Neuronal stem cell (in vitro differentiated cells): ENCODE data around the gene RAB21.
A peak's percentile ranks its signal among the peaks of the same experiment; 100 is the strongest.

Experiments
- DNase-seq: peaks from one replicate; pipeline ENCODE4 v3.0.0-alpha.2; 2013; ENCODE audit warnings: low spot score
- H2AFZ ChIP-seq: one replicate; pipeline ENCODE4 v1.6.1; 2013; ENCODE audit warnings: mild to moderate bottlenecking, low read length, inconsistent platforms
- H2AK5ac ChIP-seq: 2 replicates; pipeline ENCODE4 v1.6.1; 2013; ENCODE audit warnings: low read depth, mild to moderate bottlenecking, inconsistent platforms, low read length, moderate library complexity, mixed read lengths
- H2BK120ac ChIP-seq: 2 replicates; pipeline ENCODE4 v1.6.1; 2013; ENCODE audit warnings: low read depth, mild to moderate bottlenecking, inconsistent platforms, low read length, moderate library complexity, mixed read lengths
- H2BK12ac ChIP-seq: one replicate; pipeline ENCODE4 v1.6.1; 2013; ENCODE audit warnings: low read length, inconsistent platforms
- H2BK15ac ChIP-seq: 2 replicates; pipeline ENCODE4 v1.6.1; 2013; ENCODE audit warnings: mild to moderate bottlenecking, low read length, inconsistent platforms, mixed read lengths
- H2BK5ac ChIP-seq: one replicate; pipeline ENCODE4 v1.6.1; 2013; ENCODE audit warnings: inconsistent platforms, mild to moderate bottlenecking, low read length, moderate library complexity
- H3K14ac ChIP-seq: one replicate; pipeline ENCODE4 v1.6.1; 2013; ENCODE audit warnings: low read length, inconsistent platforms
- H3K18ac ChIP-seq: 2 replicates; pipeline ENCODE4 v1.6.1; 2013; ENCODE audit warnings: low read length, inconsistent platforms
- H3K23ac ChIP-seq: 2 replicates; pipeline ENCODE4 v1.6.1; 2013; ENCODE audit warnings: low read depth, mild to moderate bottlenecking, mixed read lengths, low read length, inconsistent platforms; ENCODE audit not compliant: poor library complexity
- H3K27ac ChIP-seq: replicated peaks from 3 replicates; pipeline ENCODE4 v1.5.1; 2013; ENCODE audit warnings: low read length, inconsistent platforms
- H3K27me3 ChIP-seq, 3 experiments: 2 replicates each; pipeline ENCODE4 v1.6.1; 2013; ENCODE audit warnings: low read length in 3 of 3, mild to moderate bottlenecking in 2 of 3, inconsistent platforms in 1 of 3, low read depth in 1 of 3, mixed read lengths in 1 of 3, moderate library complexity in 1 of 3; ENCODE audit not compliant: control insufficient read depth in 3 of 3, insufficient read depth in 3 of 3
- H3K36me3 ChIP-seq, 2 donors: replicated peaks in 1 of 2; 2 replicates each; pipeline ENCODE4 v1.6.1; 2013; ENCODE audit warnings: low read length in 2 of 2; ENCODE audit not compliant: control insufficient read depth in 2 of 2, insufficient read depth in 2 of 2
- H3K4ac ChIP-seq: 2 replicates; pipeline ENCODE4 v1.6.1; 2013; ENCODE audit warnings: inconsistent platforms, mild to moderate bottlenecking, low read length, moderate library complexity
- H3K4me1 ChIP-seq, 2 donors: 1 replicate in 1 of 2; 2 replicates in 1 of 2; pipeline ENCODE4 v1.6.1; 2013; ENCODE audit warnings: low read length in 2 of 2, low read depth in 1 of 2; ENCODE audit not compliant: control insufficient read depth in 2 of 2, insufficient read depth in 1 of 2
- H3K4me2 ChIP-seq: one replicate; pipeline ENCODE4 v1.6.1; 2013; ENCODE audit warnings: mild to moderate bottlenecking, low read length, inconsistent platforms; ENCODE audit not compliant: insufficient read depth, poor library complexity, severe bottlenecking
- H3K4me3 ChIP-seq, 2 donors: 2 replicates each; pipeline ENCODE4 v1.5.1; 2013; ENCODE audit warnings: low read length in 2 of 2, mild to moderate bottlenecking in 2 of 2, inconsistent platforms in 1 of 2, moderate library complexity in 1 of 2
- H3K79me1 ChIP-seq: one replicate; pipeline ENCODE4 v1.6.1; 2013; ENCODE audit warnings: low read depth, mild to moderate bottlenecking, inconsistent platforms, low read length, moderate library complexity
- H3K9ac ChIP-seq: one replicate; pipeline ENCODE4 v1.6.1; 2013; ENCODE audit warnings: mild to moderate bottlenecking, low read depth, low read length, inconsistent platforms; ENCODE audit not compliant: poor library complexity
- H3K9me3 ChIP-seq, 2 donors: replicated peaks in 1 of 2; 2 replicates each; pipeline versions ENCODE3 to v1.6.1; 2013; ENCODE audit warnings: low read length in 2 of 2, mild to moderate bottlenecking in 2 of 2, inconsistent platforms in 1 of 2, low read depth in 1 of 2, mixed read lengths in 1 of 2, moderate library complexity in 1 of 2; ENCODE audit not compliant: control insufficient read depth in 2 of 2, insufficient read depth in 1 of 2
- H4K8ac ChIP-seq: one replicate; pipeline ENCODE4 v1.6.1; 2013; ENCODE audit warnings: low read depth, mild to moderate bottlenecking, inconsistent platforms, low read length, moderate library complexity
- H4K91ac ChIP-seq: one replicate; pipeline ENCODE4 v1.6.1; 2013; ENCODE audit warnings: low read length, low read depth, mild to moderate bottlenecking, inconsistent platforms; ENCODE audit not compliant: poor library complexity
- WGBS, 2 donors: extraction: QIAGEN DNeasy Blood & Tissue Kit; methylation state at CpG; one replicate each; pipeline ENCODE4 v1.1.7; 2013; ENCODE audit warnings: missing lambda C conversion rate in 2 of 2, mixed read lengths in 1 of 2; ENCODE audit not compliant: insufficient read length in 2 of 2, insufficient replicate concordance in 1 of 2; ENCODE audit errors: extremely low coverage in 2 of 2; 5-methylcytosine and 5-hydroxymethylcytosine counted together

RAB21 gene

GRCh38 chr12:71828813-71829212, 74.2 kb downstream of the RAB21 start:
- no peak for DNase-seq
- Histone ChIP-seq H2AK5ac (no peak overlapping the region), H3K79me1 (no peaks in the 10 kb centered on the region), H2BK5ac (no peak overlapping the region), H3K4me3 (no peak overlapping the region), H3K36me3 (no peaks in the 10 kb centered on the region), H3K4me1 (no peaks in the 10 kb centered on the region), H3K23ac (no peak overlapping the region), H3K9ac (no peak overlapping the region), H2BK12ac (no peak overlapping the region), H2BK15ac (no peak overlapping the region), H3K4ac (no peak overlapping the region), H2AFZ (no peak overlapping the region), H3K9me3 (no peaks in the 10 kb centered on the region), H3K27me3 (no peaks in the 10 kb centered on the region), H3K4me2 (no peak overlapping the region), H3K18ac (no peak overlapping the region), H3K27ac (no peak overlapping the region), H4K91ac (no peak overlapping the region), H2BK120ac (no peak overlapping the region), H3K14ac (no peak overlapping the region), H4K8ac (no peak overlapping the region)
- WGBS, 2 donors = no CpG with 5 or more reads among the region's 2 CpGs

GRCh38 chr12:71837356-71837755, 82.7 kb downstream of the RAB21 start:
- peak overlapping the region; percentile 7 for H2AFZ ChIP-seq
- no peak overlapping the region for H2BK5ac ChIP-seq
- H3K23ac ChIP-seq = no peak overlapping the region
- H3K36me3 ChIP-seq = peaks cover 0 to 11% of the 10 kb centered on the region in 2 donors
- no peak for DNase-seq
- WGBS, 2 donors = no CpG with 5 or more reads among the region's 5 CpGs
- H2BK120ac ChIP-seq = no peak overlapping the region
- H3K4me2 ChIP-seq = no peak overlapping the region
- H3K18ac ChIP-seq = no peak overlapping the region
- no peak overlapping the region for H3K4ac ChIP-seq
- H3K27ac ChIP-seq = no peak overlapping the region
- H3K9ac ChIP-seq = no peak overlapping the region
- H3K4me1 ChIP-seq = peaks cover 4 to 7% of the 10 kb centered on the region in 2 donors
- no peak overlapping the region for H2BK12ac ChIP-seq
- no peak overlapping the region for H2AK5ac ChIP-seq
- no peak overlapping the region for H4K8ac ChIP-seq
- no peak overlapping the region for H3K4me3 ChIP-seq
- no peaks in the 10 kb centered on the region for H3K79me1 ChIP-seq
- no peak overlapping the region for H2BK15ac ChIP-seq
- no peak overlapping the region for H4K91ac ChIP-seq
- no peak overlapping the region for H3K14ac ChIP-seq
- H3K9me3 ChIP-seq = no peaks in the 10 kb centered on the region
- H3K27me3 ChIP-seq = no peaks in the 10 kb centered on the region

GRCh38 chr12:71838231-71838630, 83.6 kb downstream of the RAB21 start:
- no peak overlapping the region for H3K14ac ChIP-seq
- no peak overlapping the region for H3K4me3 ChIP-seq
- peaks cover 4 to 7% of the 10 kb centered on the region in 2 donors for H3K4me1 ChIP-seq
- no peaks in the 10 kb centered on the region for H3K9me3 ChIP-seq
- H3K23ac ChIP-seq = no peak overlapping the region
- H3K9ac ChIP-seq = no peak overlapping the region
- H3K27me3 ChIP-seq = no peaks in the 10 kb centered on the region
- no peak overlapping the region for H3K4me2 ChIP-seq
- H2BK12ac ChIP-seq = no peak overlapping the region
- no peak overlapping the region for H3K27ac ChIP-seq
- H2BK15ac ChIP-seq = no peak overlapping the region
- H3K4ac ChIP-seq = no peak overlapping the region
- DNase-seq = no peak
- H2BK120ac ChIP-seq = no peak overlapping the region
- H2AK5ac ChIP-seq = no peak overlapping the region
- no peak overlapping the region for H2AFZ ChIP-seq
- H2BK5ac ChIP-seq = no peak overlapping the region
- H3K36me3 ChIP-seq = peaks cover 0 to 13% of the 10 kb centered on the region in 2 donors
- H3K18ac ChIP-seq = no peak overlapping the region
- no peak overlapping the region for H4K91ac ChIP-seq
- no CpG with 5 or more reads among the region's 6 CpGs for WGBS, 2 donors
- H4K8ac ChIP-seq = no peak overlapping the region
- no peaks in the 10 kb centered on the region for H3K79me1 ChIP-seq

GRCh38 chr12:71838676-71839075, 84.0 kb downstream of the RAB21 start:
- Histone ChIP-seq H3K9me3 (no peaks in the 10 kb centered on the region), H3K23ac (no peak overlapping the region), H3K14ac (no peak overlapping the region), H3K79me1 (no peaks in the 10 kb centered on the region), H4K91ac (no peak overlapping the region), H2BK15ac (no peak overlapping the region), H2BK5ac (no peak overlapping the region), H2AFZ (peak overlapping the region; percentile 95), H4K8ac (no peak overlapping the region), H3K27me3 (no peaks in the 10 kb centered on the region), H3K4ac (no peak overlapping the region), H3K36me3 (peaks cover 0 to 13% of the 10 kb centered on the region in 2 donors), H3K18ac (no peak overlapping the region), H3K9ac (no peak overlapping the region), H3K4me3 (no peak overlapping the region), H2AK5ac (no peak overlapping the region), H3K4me2 (no peak overlapping the region), H2BK120ac (no peak overlapping the region), H3K4me1 (peaks cover 4 to 7% of the 10 kb centered on the region in 2 donors), H2BK12ac (no peak overlapping the region), H3K27ac (no peak overlapping the region)
- DNase-seq = no peak
- WGBS, 2 donors = no CpG with 5 or more reads among the region's 6 CpGs
